ENCODE data around the gene DNAJB12.
A peak's percentile ranks its signal among the peaks of the same experiment; 100 is the strongest.
"Not testable (repeated sequence)": the region's sequence is repeated elsewhere in the genome, so short reads cannot be mapped to it uniquely, and the experiment has no call there.

Gene DNAJB12

GRCh38 chr10:72354356-72355213 lies at the start of gene DNAJB12:
DNAJB12 (minus strand) TSS chr10:72354919; CDS start chr10:72354897, 22 bp downstream.
- Histone ChIP-seq H3K9me3 (ENCODE audit: control insufficient read depth, low read depth, low read length) (no peaks in the 10 kb centered on the region), H3K27me3 (ENCODE audit: control insufficient read depth, insufficient read depth, low read length) (no peaks in the 10 kb centered on the region), H3K27ac (ENCODE audit: low read length) (peak within 1 kb of the TSS; percentile 100), H3K4me1 (ENCODE audit: control insufficient read depth, low read depth, low read length) (peaks cover 10% of the 10 kb centered on the region), H3K4me3 (ENCODE audit: low read length) (peak within 1 kb of the TSS; percentile 100), H3K9ac (ENCODE audit: low read length) (peak within 1 kb of the TSS; percentile 99), H3K36me3 (ENCODE audit: control insufficient read depth, low read depth, low read length) (peaks cover 8% of the 10 kb centered on the region)

GRCh38 chr10:72395581-72395980 lies 40.9 kb upstream of the DNAJB12 start:
- not testable (repeated sequence) for H3K36me3 ChIP-seq (ENCODE audit: control insufficient read depth, low read depth, low read length); H3K9ac ChIP-seq (ENCODE audit: low read length); H3K27me3 ChIP-seq (ENCODE audit: control insufficient read depth, insufficient read depth, low read length); H3K9me3 ChIP-seq (ENCODE audit: control insufficient read depth, low read depth, low read length); H3K27ac ChIP-seq (ENCODE audit: low read length); H3K4me3 ChIP-seq (ENCODE audit: low read length); H3K4me1 ChIP-seq (ENCODE audit: control insufficient read depth, low read depth, low read length)

- Histone ChIP-seq H3K36me3 (ENCODE audit: control insufficient read depth, low read depth, low read length) (no peaks in the 10 kb centered on the region), H3K4me1 (ENCODE audit: control insufficient read depth, low read depth, low read length) (no peaks in the 10 kb centered on the region), H3K27ac (ENCODE audit: low read length) (no peak overlapping the region), H3K4me3 (ENCODE audit: low read length) (no peak overlapping the region), H3K27me3 (ENCODE audit: control insufficient read depth, insufficient read depth, low read length) (no peaks in the 10 kb centered on the region), H3K9ac (ENCODE audit: low read length) (no peak overlapping the region), H3K9me3 (ENCODE audit: control insufficient read depth, low read depth, low read length) (no peaks in the 10 kb centered on the region)
Observed at GRCh38 chr10:72392571-72392970, 37.9 kb upstream of the DNAJB12 start.

GRCh38 chr10:72390764-72391163 lies 36.0 kb upstream of the DNAJB12 start:
- Histone ChIP-seq H3K4me3 (ENCODE audit: low read length) (no peak overlapping the region), H3K4me1 (ENCODE audit: control insufficient read depth, low read depth, low read length) (no peaks in the 10 kb centered on the region), H3K9me3 (ENCODE audit: control insufficient read depth, low read depth, low read length) (no peaks in the 10 kb centered on the region), H3K36me3 (ENCODE audit: control insufficient read depth, low read depth, low read length) (no peaks in the 10 kb centered on the region), H3K27me3 (ENCODE audit: control insufficient read depth, insufficient read depth, low read length) (no peaks in the 10 kb centered on the region), H3K9ac (ENCODE audit: low read length) (no peak overlapping the region), H3K27ac (ENCODE audit: low read length) (no peak overlapping the region)

GRCh38 chr10:72389716-72390115 lies 35.0 kb upstream of the DNAJB12 start:
- Histone ChIP-seq H3K27ac (ENCODE audit: low read length) (no peak overlapping the region), H3K9ac (ENCODE audit: low read length) (no peak overlapping the region), H3K9me3 (ENCODE audit: control insufficient read depth, low read depth, low read length) (no peaks in the 10 kb centered on the region), H3K36me3 (ENCODE audit: control insufficient read depth, low read depth, low read length) (no peaks in the 10 kb centered on the region), H3K27me3 (ENCODE audit: control insufficient read depth, insufficient read depth, low read length) (no peaks in the 10 kb centered on the region), H3K4me3 (ENCODE audit: low read length) (no peak overlapping the region), H3K4me1 (ENCODE audit: control insufficient read depth, low read depth, low read length) (no peaks in the 10 kb centered on the region)

- no peaks in the 10 kb centered on the region for H3K4me1 ChIP-seq (ENCODE audit: control insufficient read depth, low read depth, low read length)
- H3K36me3 ChIP-seq (ENCODE audit: control insufficient read depth, low read depth, low read length) = no peaks in the 10 kb centered on the region
- no peak overlapping the region for H3K27ac ChIP-seq (ENCODE audit: low read length)
- no peak overlapping the region for H3K4me3 ChIP-seq (ENCODE audit: low read length)
- H3K9me3 ChIP-seq (ENCODE audit: control insufficient read depth, low read depth, low read length) = no peaks in the 10 kb centered on the region
- no peak overlapping the region for H3K9ac ChIP-seq (ENCODE audit: low read length)
- no peaks in the 10 kb centered on the region for H3K27me3 ChIP-seq (ENCODE audit: control insufficient read depth, insufficient read depth, low read length)
Observed at GRCh38 chr10:72389014-72389413, 34.3 kb upstream of the DNAJB12 start.

GRCh38 chr10:72388062-72388461 lies 33.3 kb upstream of the DNAJB12 start:
- Histone ChIP-seq H3K27me3 (ENCODE audit: control insufficient read depth, insufficient read depth, low read length) (no peaks in the 10 kb centered on the region), H3K4me3 (ENCODE audit: low read length) (no peak overlapping the region), H3K9ac (ENCODE audit: low read length) (no peak overlapping the region), H3K36me3 (ENCODE audit: control insufficient read depth, low read depth, low read length) (no peaks in the 10 kb centered on the region), H3K27ac (ENCODE audit: low read length) (no peak overlapping the region), H3K9me3 (ENCODE audit: control insufficient read depth, low read depth, low read length) (no peaks in the 10 kb centered on the region), H3K4me1 (ENCODE audit: control insufficient read depth, low read depth, low read length) (no peaks in the 10 kb centered on the region)

GRCh38 chr10:72386916-72387586 lies 32.3 kb upstream of the DNAJB12 start:
- H3K4me1 ChIP-seq (ENCODE audit: control insufficient read depth, low read depth, low read length) = no peaks in the 10 kb centered on the region
- no peaks in the 10 kb centered on the region for H3K36me3 ChIP-seq (ENCODE audit: control insufficient read depth, low read depth, low read length)
- H3K27ac ChIP-seq (ENCODE audit: low read length) = no peak overlapping the region
- H3K9ac ChIP-seq (ENCODE audit: low read length) = no peak overlapping the region
- H3K4me3 ChIP-seq (ENCODE audit: low read length) = no peak overlapping the region
- no peaks in the 10 kb centered on the region for H3K27me3 ChIP-seq (ENCODE audit: control insufficient read depth, insufficient read depth, low read length)
- H3K9me3 ChIP-seq (ENCODE audit: control insufficient read depth, low read depth, low read length) = no peaks in the 10 kb centered on the region

- H3K27ac ChIP-seq (ENCODE audit: low read length) = no peak overlapping the region
- H3K9ac ChIP-seq (ENCODE audit: low read length) = no peak overlapping the region
- H3K9me3 ChIP-seq (ENCODE audit: control insufficient read depth, low read depth, low read length) = no peaks in the 10 kb centered on the region
- H3K4me3 ChIP-seq (ENCODE audit: low read length) = no peak overlapping the region
- H3K4me1 ChIP-seq (ENCODE audit: control insufficient read depth, low read depth, low read length) = peaks cover 10% of the 10 kb centered on the region
- H3K36me3 ChIP-seq (ENCODE audit: control insufficient read depth, low read depth, low read length) = no peaks in the 10 kb centered on the region
- H3K27me3 ChIP-seq (ENCODE audit: control insufficient read depth, insufficient read depth, low read length) = no peaks in the 10 kb centered on the region
Observed at GRCh38 chr10:72385724-72386123, 31.0 kb upstream of the DNAJB12 start.

- not testable (repeated sequence) for H3K4me3 ChIP-seq (ENCODE audit: low read length); H3K9me3 ChIP-seq (ENCODE audit: control insufficient read depth, low read depth, low read length); H3K27me3 ChIP-seq (ENCODE audit: control insufficient read depth, insufficient read depth, low read length); H3K27ac ChIP-seq (ENCODE audit: low read length); H3K9ac ChIP-seq (ENCODE audit: low read length); H3K36me3 ChIP-seq (ENCODE audit: control insufficient read depth, low read depth, low read length); H3K4me1 ChIP-seq (ENCODE audit: control insufficient read depth, low read depth, low read length)
Observed at GRCh38 chr10:72384982-72385381, 30.3 kb upstream of the DNAJB12 start.

GRCh38 chr10:72379776-72380175 lies 25.1 kb upstream of the DNAJB12 start:
- Histone ChIP-seq H3K27me3 (ENCODE audit: control insufficient read depth, insufficient read depth, low read length) (no peaks in the 10 kb centered on the region), H3K9ac (ENCODE audit: low read length) (no peak overlapping the region), H3K4me1 (ENCODE audit: control insufficient read depth, low read depth, low read length) (peaks cover 17% of the 10 kb centered on the region), H3K4me3 (ENCODE audit: low read length) (no peak overlapping the region), H3K27ac (ENCODE audit: low read length) (no peak overlapping the region), H3K9me3 (ENCODE audit: control insufficient read depth, low read depth, low read length) (no peaks in the 10 kb centered on the region), H3K36me3 (ENCODE audit: control insufficient read depth, low read depth, low read length) (no peaks in the 10 kb centered on the region)

GRCh38 chr10:72379062-72379461 lies 24.3 kb upstream of the DNAJB12 start:
- H3K27me3 ChIP-seq (ENCODE audit: control insufficient read depth, insufficient read depth, low read length) = no peaks in the 10 kb centered on the region
- no peaks in the 10 kb centered on the region for H3K9me3 ChIP-seq (ENCODE audit: control insufficient read depth, low read depth, low read length)
- H3K4me1 ChIP-seq (ENCODE audit: control insufficient read depth, low read depth, low read length) = peaks cover 17% of the 10 kb centered on the region
- no peak overlapping the region for H3K4me3 ChIP-seq (ENCODE audit: low read length)
- H3K27ac ChIP-seq (ENCODE audit: low read length) = no peak overlapping the region
- no peak overlapping the region for H3K9ac ChIP-seq (ENCODE audit: low read length)
- H3K36me3 ChIP-seq (ENCODE audit: control insufficient read depth, low read depth, low read length) = no peaks in the 10 kb centered on the region

Data from iPS-18a (cell line).